ENCODE data around the gene SLC27A2.
A peak's percentile ranks its signal among the peaks of the same experiment; 100 is the strongest.
"Not testable (repeated sequence)": the region's sequence is repeated elsewhere in the genome, so short reads cannot be mapped to it uniquely, and the experiment has no call there.

The SLC27A2 gene

DNA sequence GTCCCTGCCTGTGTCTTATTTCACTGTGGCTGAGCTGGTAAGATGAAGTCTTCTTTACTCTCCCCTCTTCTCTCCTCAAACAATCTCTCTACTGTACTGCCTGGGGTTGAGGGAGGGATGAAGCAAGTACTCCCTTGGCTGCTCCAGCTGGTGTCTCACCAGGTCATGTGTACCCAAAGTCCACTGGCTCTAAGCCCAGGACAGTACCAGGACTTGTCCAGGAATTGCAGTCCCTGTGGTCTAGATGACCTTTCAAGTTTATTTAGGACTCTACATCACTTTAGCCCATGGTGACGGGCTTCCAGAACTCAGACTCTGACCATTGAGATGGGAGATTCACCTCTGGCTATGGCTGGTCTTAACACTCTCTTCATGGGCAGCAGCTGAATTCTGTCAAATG, 17.5 kb upstream of the SLC27A2 start:
- DNase-seq = no peak

DNA sequence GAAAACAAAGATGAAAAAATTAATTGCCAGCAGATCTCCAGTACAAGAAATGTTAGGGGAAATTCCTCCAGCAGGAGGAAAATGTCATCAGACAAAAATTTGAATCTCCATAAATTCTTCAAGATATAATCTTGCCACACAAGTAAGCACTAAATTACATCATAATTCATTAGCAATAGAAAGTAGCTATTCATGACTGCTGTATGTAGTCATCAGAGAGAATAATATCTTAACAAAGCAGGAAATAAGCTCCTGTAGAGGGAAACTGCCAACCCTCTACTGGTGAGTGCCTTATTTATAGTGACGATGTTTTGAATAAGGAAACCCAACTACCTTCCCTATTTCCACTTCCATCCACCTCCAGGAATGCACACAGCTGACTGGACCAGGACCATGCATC, 15.8 kb upstream of the SLC27A2 start:
- DNase-seq = no peak

- DNase-seq = no peak
Observed at GRCh38 chr15:50167110-50167509, 14.9 kb upstream of the SLC27A2 start.

DNA sequence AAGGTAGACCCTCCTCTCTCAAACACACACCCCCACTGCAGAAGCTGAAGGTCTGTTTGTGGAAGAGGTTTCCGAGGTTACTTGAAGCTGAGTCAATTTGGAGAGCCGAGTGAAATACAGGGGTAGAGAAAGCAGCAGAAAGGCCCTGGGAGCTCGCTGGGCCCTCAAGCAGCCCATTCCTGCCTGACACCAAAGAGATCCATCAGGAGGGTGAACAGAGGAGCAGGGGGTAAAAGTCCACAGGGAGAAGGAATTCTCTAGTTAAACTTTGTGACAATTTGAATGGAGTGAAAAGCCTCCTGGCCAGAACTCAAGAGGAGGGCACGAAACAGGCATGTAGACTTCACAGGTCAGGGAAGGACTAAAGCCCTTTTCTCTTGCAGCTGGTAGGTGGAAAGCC, 13.6 kb upstream of the SLC27A2 start:
- DNase-seq = no peak

DNA sequence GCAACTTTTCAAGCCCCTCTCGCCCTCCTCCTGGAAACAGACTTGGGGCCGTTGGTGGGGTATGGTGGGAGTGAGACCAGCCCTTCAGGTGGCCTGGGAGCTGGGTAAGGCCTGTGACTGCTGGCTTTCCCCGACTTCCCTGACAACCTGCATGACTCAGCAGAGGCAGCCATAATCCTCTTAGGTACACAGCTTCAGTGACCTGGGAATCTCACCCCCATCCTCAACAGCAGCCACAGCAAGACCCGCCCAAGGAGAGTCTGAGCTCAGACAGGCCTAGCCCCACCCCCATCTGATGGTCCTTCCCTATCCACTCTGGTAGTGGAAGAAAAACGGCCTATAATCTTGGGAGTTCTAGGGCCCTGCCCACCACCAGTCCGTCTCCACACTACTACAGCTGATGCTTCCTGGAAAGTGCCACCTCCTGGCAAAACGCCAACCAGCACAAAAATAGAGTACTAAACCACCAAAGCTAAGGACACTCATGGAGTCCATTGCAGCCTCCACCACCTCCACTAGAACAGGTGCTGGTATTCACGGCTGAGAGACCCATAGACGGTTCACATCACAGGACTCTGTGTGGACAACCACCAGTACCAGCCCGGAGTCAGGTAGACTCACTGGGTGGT, 13.1 kb upstream of the SLC27A2 start:
- DNase-seq = no peak

- not testable (repeated sequence) for DNase-seq
Observed at GRCh38 chr15:50172360-50172895, 9.6 kb upstream of the SLC27A2 start.

DNA sequence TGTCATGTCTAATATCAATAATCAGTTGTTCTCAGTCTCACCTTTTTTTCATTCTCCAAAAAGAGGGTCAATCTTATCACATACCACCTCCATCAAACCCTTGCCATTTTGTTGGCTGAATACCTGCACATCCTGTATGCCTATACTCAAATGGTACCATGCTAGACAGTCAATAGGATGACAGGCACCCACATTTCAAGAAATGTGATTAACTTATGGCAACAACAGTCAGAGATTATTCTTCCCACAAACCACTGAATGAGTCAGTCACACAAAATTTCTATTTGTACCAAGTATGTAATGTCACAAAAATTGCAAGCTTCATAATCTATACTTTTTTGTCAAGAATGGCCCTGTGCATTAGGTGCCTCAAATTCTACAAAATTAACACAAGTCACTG, 5.1 kb upstream of the SLC27A2 start:
- DNase-seq = no peak

DNA sequence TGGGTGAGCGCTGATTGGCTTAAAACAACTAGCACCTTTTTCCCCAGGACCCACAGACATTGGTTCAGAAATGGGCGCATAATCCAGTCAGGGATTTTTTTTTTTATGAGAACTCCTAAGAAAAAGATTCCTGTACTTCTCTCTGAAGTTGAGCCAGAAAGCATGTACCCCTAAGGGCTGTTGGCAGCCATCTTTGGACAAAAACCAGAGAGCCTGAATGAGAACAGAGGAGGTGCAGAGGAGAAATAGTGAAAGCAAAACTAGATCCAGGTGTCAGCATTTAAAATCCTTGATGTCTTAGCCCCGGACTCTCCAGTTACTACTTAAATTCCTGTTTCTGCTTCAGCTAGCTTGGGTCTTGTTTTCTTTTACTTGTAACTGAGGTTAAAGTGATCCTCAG, 1.9 kb upstream of the SLC27A2 start:
- DNase-seq = no peak

DNA sequence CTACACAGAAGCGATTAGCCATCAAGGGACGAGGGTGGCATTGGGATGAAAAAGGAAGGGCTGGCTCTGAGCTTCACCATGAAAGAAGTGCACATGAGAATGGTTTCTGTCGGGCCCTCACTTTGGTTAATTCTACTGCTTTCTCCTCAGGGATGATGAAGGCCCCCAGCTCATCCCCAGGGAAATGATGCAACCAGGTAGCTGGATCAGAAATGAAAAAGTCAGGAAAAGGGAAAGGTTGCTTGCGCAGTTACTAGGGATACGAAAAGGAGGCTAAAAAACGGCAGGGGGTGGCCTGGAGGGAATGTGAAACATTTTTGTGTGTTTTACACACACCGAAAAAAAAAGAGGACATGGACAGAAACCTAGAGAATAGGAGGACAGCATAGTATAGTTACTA, 1.4 kb upstream of the SLC27A2 start:
- DNase-seq = no peak

GRCh38 chr15:50181201-50181968, 611 bp upstream of the SLC27A2 start:
- peak; percentile 23 for DNase-seq

DNA sequence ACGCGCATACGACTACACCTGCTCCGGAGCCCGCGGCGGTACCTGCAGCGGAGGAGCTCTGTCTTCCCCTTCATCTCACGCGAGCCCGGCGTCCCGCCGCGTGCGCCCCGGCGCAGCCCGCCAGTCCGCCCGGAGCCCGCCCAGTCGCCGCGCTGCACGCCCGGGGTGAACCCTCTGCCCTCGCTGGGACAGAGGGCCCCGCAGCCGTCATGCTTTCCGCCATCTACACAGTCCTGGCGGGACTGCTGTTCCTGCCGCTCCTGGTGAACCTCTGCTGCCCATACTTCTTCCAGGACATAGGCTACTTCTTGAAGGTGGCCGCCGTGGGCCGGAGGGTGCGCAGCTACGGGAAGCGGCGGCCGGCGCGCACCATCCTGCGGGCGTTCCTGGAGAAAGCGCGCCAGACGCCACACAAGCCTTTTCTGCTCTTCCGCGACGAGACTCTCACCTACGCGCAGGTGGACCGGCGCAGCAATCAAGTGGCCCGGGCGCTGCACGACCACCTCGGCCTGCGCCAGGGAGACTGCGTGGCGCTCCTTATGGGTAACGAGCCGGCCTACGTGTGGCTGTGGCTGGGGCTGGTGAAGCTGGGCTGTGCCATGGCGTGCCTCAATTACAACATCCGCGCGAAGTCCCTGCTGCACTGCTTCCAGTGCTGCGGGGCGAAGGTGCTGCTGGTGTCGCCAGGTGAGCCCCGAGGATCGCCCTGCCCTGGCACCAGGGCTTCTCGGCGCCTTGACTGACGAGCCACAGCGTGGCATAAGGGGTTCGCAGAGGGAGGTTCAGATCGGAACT, 420 bp downstream of the SLC27A2 start:
- peak; percentile 69 for DNase-seq

DNA sequence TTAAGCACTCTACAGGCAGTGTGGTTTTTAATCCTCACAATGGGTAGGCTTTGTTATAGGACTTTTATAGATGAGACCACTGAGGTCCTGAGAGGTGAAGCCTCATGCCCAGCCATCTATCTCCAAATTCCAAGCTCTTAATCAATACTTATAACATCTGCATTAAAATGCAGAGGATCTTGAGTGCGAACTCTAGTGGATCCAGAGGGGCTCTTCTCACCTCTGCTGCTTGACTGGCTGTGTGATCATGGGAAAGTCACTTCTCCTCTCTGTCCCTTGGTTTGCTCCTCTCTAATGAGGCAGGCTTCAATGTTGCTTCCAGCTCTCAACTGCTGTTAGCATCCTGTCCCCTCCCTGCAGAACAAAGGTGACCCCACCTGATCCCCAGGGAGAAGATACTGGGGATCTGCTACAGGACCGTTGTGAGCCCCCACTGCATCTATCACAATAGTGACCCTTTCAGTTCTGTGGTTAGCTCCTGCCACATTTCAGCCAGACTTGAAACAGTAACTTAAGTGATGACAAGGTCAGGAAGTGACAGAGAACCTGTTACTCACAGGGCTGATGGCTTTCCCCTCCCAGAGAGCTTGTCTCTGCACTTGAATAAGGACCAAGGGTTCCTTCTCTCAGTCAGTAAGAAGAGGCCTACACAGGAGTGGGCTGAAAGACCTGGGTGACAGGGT, 1.3 kb downstream of the SLC27A2 start:
- DNase-seq = no peak

GRCh38 chr15:50184863-50185504, 3.0 kb downstream of the SLC27A2 start:
- DNase-seq = no peak

DNA sequence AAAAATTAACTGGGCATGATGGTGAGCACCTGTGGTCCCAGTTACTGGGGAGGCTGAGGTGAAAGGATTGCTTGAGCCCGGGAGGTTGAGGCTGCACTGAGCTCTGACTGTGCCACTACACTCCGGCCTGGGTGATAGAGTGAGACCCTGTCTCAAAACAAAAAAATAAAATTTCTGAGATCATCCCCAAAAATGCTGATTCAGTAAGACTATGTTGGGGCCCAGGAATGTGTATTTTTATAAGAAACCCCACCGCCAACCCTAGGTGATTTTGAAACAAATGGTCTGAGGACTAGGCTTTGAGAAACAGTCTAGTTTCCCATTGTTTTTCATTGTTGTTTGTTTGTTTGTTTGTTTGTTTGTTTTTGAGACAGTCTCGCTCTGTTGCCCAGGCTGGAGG, 4.1 kb downstream of the SLC27A2 start:
- DNase-seq = no peak

- DNase-seq = no peak
Observed at GRCh38 chr15:50186752-50187151, 4.8 kb downstream of the SLC27A2 start.

GRCh38 chr15:50187525-50187924, 5.5 kb downstream of the SLC27A2 start:
- no peak for DNase-seq

DNA sequence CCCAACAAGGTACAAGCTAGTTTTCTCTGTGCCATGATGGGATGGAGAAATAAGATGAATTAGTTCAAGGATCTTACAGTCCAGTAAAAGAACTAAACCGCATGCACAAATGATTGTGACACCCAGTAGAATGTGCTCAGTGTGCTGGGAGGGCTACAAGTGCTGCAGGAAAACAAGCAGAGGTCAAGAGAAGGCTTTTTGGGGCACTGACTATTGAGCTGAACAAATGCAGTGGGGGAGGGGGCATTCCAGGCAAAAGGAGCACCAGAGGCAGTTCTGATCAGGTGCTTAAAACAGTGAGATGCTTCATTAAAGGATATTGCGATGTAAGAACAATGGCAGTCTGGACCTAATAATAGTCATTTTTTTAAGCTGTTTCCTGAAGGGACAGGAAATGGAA, 6.0 kb downstream of the SLC27A2 start:
- no peak for DNase-seq

- DNase-seq = not testable (repeated sequence)
Observed at GRCh38 chr15:50188793-50189192, 6.8 kb downstream of the SLC27A2 start.

- no peak for DNase-seq
Observed at GRCh38 chr15:50189633-50190032, 7.6 kb downstream of the SLC27A2 start.

DNA sequence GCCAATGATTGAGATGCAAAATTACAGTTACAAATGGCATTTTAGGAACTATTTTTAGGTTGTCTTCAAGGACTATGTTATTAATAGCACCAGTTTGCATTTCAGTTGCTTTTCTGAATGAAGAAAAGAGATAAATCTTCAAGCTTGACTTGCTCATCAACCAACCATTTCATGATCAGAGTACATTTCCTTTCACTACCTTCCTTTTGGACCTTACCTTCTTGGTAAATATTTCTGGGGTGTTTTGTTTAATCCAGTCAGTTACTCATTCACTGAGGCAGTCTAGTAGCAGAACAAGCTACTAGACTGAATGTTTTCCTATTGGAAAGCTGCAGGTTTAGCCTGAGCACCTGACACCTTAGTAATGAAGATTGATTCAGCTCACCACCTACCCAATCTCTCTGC, 8.2 kb downstream of the SLC27A2 start:
- no peak for DNase-seq

DNA sequence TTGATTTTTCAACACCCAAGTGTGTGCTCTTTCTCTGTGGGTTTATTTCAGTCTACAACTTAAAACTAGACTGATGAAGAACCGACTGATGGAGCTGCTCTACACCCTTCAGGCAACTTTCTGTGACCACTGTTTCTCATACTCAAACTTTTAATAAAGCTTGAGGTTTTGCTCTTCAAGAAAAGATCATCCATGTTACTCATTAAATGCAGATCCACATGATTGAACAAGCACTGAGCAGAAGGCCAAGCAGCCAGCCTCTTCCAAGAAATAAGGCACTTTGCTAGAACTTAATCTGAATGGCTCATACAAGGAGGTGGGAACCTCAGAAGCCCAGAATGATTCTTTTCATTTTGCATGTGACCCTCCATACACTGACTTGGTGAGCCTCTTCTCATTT, 8.7 kb downstream of the SLC27A2 start:
- DNase-seq = no peak

GRCh38 chr15:50192164-50192563, 10.2 kb downstream of the SLC27A2 start:
- DNase-seq = no peak
